ENCODE measurements around the gene MUC6. TPM values are rescaled to one million over a fixed set of nuclear protein-coding genes. Genes with fewer than 3 reads are reported as not detected.

MUC6 gene
- total RNA-seq, 2 experiments from 2014 or later, result not detected

DNA sequence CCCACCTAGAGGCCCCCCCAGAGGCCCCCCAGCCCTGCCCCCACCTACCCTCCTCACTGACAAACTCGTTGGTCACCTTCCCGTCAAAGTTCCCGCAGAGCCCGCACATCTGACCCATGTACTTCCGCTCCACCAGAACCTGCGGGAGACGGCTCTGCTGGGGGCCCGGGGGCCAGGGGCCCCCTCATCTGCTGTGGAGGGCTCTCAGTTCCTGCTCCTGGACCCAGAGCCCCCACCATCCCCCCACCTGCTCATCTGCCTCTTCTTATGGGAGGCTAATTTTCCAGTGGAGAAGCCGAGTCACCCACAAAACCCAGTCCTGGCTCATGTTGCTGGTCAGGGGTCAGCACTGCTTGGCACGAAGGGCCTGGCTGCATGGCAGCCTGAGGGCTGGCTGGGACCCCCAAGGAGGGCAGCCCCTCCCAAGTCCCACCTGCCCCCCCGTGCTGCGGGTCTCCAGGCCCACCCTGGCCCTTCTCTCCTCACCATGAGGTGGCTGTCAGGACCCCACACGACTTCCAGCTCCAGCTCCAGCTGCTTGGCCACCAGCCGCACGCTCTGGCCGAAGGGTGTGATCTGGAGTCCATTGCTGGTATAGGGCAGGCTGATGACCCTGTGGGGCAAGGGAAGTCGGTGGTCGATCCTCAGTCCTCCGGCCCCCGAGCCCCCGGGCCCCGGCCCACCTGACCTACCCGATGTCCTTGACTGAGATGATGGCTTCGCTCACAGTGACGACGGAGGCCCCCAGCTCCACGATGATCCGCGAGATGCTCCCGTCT is 5.2 kb downstream of the MUC6 start:
- Mint-ChIP-seq H3K9me3 (peaks cover 7% of the 10 kb centered on the region), H3K27me3 (no peaks in the 10 kb centered on the region), H3K27ac (no peak overlapping the region), H3K4me1 (no peaks in the 10 kb centered on the region), H3K4me3 (no peak overlapping the region), H3K36me3 (ENCODE audit: low read depth) (no peaks in the 10 kb centered on the region)
- ChIA-PET CTCF (no interaction called here), POLR2A (no interaction called here)
- no peak for DNase-seq

DNA sequence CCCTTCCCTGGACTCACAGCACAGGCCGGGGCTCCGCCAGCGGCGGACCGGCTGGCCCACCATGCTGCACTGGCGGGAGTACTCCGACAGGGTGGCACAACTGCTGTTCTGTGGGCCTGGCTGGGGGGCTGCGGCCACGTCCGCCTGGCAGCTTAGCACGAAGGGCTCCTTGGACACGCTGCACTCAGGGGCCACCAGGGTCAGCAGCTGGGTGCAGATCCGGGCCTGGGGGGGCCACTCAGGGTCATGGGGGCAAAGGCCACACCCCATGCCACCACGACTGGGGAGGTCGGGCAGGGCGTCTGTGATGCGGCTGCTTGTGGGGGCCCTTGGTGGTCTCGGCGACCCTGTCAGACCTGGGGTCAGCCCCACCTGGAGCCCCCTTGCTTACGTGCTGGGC is 6.0 kb downstream of the MUC6 start:
- POLR2A ChIA-PET, result no interaction called here
- H3K27ac Mint-ChIP-seq, result no peak overlapping the region

DNA sequence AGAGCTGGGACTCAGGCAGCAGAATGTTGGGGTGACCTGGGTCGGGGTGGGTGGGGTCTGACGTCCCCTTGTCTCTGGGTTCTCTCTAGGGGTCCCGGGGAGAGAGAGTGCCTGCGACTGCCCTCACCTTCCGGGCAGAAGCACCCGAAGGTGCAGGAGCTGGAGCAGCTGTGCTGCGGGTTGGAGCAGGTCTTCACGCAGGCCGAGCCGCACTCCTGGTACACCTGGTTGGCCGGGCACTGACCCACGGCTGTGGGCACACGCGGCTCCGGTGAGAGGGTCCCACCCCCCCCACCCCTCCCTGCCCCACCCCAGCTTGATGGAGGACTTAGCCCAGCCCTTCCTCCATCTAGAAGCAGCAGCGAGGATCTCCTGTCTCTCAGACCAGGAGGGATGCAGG is 6.4 kb downstream of the MUC6 start:
- Mint-ChIP-seq H3K27ac (no peak overlapping the region), H3K4me3 (no peak overlapping the region), H3K4me1 (no peaks in the 10 kb centered on the region), H3K36me3 (ENCODE audit: low read depth) (no peaks in the 10 kb centered on the region), H3K9me3 (peaks cover 7% of the 10 kb centered on the region), H3K27me3 (no peaks in the 10 kb centered on the region)
- CTCF ChIA-PET, result no interaction called here
- POLR2A ChIA-PET, result no interaction called here
- no peak for DNase-seq

More for the DNA sequence above, 6.0 kb downstream of the MUC6 start:
- peaks cover 7% of the 10 kb centered on the region for H3K9me3 Mint-ChIP-seq
- CTCF ChIA-PET, result no interaction called here
- no peaks in the 10 kb centered on the region for H3K27me3 Mint-ChIP-seq
- no peak for DNase-seq
- H3K4me1 Mint-ChIP-seq, result no peaks in the 10 kb centered on the region
- H3K4me3 Mint-ChIP-seq, result no peak overlapping the region
- H3K36me3 Mint-ChIP-seq (ENCODE audit: low read depth), result no peaks in the 10 kb centered on the region

DNA sequence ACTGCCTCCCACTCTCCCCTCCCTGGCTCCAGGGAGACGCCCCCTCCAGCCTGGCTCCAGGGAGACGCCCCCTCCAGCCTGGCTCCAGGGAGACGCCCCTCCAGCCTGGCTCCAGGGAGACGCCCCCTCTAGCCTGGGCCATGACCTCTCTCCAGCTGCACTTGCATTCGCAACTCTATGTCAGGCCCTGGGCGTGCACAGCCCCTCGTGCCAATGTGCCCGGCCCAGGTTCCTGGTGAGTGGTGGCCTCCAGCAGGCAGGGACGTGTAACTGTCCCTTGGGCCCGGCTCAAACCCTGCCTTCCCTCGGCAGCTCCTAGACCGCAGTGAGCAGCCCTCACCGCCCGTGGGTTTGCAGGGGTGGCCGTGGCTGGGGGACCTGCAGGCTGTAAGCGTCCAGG is 6.9 kb downstream of the MUC6 start:
- Mint-ChIP-seq H3K4me1 (no peaks in the 10 kb centered on the region), H3K27ac (no peak overlapping the region), H3K4me3 (no peak overlapping the region), H3K36me3 (ENCODE audit: low read depth) (no peaks in the 10 kb centered on the region), H3K27me3 (no peaks in the 10 kb centered on the region), H3K9me3 (peaks cover 7% of the 10 kb centered on the region)
- no peak for DNase-seq
- ChIA-PET POLR2A (no interaction called here), CTCF (no interaction called here)

DNA sequence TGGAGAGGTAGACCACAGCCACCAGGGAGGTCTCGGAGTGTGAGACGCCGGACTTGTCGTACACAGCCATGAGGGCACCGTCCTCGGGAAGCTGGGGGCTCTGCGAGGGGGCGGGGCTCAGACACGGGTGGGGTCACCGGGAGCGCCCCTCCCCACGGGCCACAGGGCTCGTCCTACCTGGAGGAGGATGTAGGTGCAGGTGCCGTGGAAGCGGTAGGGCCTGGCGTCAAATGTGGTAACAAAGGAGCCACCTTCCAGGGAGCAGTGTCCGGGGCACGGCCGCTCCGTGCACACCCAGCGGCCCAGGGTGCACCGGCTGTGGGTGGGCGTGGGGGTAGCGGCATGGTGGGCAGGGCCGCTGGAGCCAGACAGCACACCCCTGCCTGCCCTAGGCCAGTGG is 7.5 kb downstream of the MUC6 start:
- CTCF ChIA-PET, result no interaction called here
- no peak overlapping the region for H3K27ac Mint-ChIP-seq
- no peak for DNase-seq
- POLR2A ChIA-PET, result no interaction called here
- H3K4me1 Mint-ChIP-seq, result no peaks in the 10 kb centered on the region
- H3K4me3 Mint-ChIP-seq, result no peak overlapping the region
- H3K9me3 Mint-ChIP-seq, result peaks cover 7% of the 10 kb centered on the region
- no peaks in the 10 kb centered on the region for H3K27me3 Mint-ChIP-seq
- no peaks in the 10 kb centered on the region for H3K36me3 Mint-ChIP-seq (ENCODE audit: low read depth)

DNA sequence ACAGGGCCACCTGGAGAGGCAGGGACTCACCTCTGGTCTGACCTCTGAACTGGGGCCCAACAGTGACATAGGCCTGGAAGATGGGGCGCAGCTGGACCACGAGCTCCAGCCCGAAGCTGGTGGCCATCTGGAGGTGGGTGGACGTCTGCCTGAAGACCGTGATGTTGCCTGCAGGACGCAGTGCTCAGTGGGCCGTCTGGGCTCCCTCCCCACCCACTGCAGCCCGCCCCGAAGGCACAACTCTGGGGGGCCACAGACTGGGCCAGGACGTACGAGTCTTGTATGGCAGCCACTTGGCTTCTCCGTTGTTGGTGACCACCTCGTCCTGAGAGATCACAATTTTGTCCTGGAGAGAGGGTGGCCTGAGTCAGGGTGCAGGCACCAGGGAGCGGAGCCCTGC is 7.9 kb downstream of the MUC6 start:
- ChIA-PET CTCF (no interaction called here), POLR2A (no interaction called here)
- no peaks in the 10 kb centered on the region for H3K27me3 Mint-ChIP-seq
- no peaks in the 10 kb centered on the region for H3K36me3 Mint-ChIP-seq (ENCODE audit: low read depth)
- no peaks in the 10 kb centered on the region for H3K4me1 Mint-ChIP-seq
- peaks cover 7% of the 10 kb centered on the region for H3K9me3 Mint-ChIP-seq
- H3K4me3 Mint-ChIP-seq, result no peak overlapping the region
- H3K27ac Mint-ChIP-seq, result no peak overlapping the region
- no peak for DNase-seq

DNA sequence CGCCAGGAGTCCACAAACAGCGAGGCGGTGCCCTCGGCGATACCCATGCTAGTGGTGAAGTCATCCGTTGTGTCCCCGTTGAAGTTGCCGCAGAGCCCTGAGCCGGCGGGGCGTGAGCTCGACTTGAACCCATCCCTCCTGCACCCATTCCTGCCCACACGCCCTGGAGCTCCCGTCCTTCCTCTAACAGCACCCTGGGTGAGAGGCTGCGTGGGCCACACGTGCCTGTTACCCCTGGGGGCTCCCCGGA is 8.3 kb downstream of the MUC6 start:
- ChIA-PET POLR2A (no interaction called here), CTCF (no interaction called here)
- DNase-seq, result no peak
- H3K27me3 Mint-ChIP-seq, result no peaks in the 10 kb centered on the region
- peaks cover 7% of the 10 kb centered on the region for H3K9me3 Mint-ChIP-seq
- H3K27ac Mint-ChIP-seq, result no peak overlapping the region
- no peak overlapping the region for H3K4me3 Mint-ChIP-seq
- no peaks in the 10 kb centered on the region for H3K36me3 Mint-ChIP-seq (ENCODE audit: low read depth)
- no peaks in the 10 kb centered on the region for H3K4me1 Mint-ChIP-seq

DNA sequence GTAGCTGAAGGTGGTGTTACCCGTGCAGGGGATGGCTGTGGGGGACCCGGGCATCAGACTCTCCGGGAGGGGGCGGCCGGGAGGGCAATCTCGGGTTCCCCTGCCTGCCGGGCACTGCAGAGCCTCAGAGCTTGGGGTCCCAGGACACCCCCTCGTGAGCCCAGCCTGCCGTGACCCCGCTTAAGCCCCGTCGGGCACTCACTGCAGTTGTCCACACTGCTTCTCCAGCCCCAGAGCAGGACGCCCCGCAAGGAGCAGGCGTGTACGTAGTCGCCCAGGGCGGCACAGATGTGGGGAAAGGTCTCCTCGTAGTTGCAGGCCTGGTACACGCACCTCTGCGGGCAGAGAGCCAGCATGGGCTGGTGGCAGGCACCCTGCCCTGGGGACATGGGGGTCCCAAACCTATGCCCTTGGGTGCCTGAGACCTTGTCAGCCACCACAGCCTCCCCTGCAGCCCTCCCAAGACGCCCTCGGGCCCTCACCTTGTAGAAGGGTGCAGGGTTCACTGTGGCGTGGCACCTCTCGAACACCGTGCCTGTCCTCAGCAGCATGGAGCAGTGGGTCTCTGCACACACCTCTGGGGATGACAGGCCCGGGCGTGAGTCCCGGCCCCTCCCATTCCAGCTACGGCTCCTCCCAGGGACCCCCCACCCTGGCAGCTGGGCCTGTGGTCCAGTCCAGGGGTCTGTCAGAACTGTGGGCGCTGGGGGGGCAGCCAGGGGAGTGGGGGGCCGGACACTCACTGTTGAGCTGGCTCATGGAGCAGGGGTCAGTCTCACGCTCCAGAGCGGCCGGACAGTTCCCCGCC is 8.8 kb downstream of the MUC6 start:
- Mint-ChIP-seq H3K4me3 (no peak overlapping the region), H3K4me1 (no peaks in the 10 kb centered on the region), H3K36me3 (ENCODE audit: low read depth) (no peaks in the 10 kb centered on the region), H3K27me3 (no peaks in the 10 kb centered on the region), H3K27ac (no peak overlapping the region), H3K9me3 (peaks cover 7% of the 10 kb centered on the region)
- ChIA-PET CTCF (no interaction called here), POLR2A (no interaction called here)
- DNase-seq, result no peak

DNA sequence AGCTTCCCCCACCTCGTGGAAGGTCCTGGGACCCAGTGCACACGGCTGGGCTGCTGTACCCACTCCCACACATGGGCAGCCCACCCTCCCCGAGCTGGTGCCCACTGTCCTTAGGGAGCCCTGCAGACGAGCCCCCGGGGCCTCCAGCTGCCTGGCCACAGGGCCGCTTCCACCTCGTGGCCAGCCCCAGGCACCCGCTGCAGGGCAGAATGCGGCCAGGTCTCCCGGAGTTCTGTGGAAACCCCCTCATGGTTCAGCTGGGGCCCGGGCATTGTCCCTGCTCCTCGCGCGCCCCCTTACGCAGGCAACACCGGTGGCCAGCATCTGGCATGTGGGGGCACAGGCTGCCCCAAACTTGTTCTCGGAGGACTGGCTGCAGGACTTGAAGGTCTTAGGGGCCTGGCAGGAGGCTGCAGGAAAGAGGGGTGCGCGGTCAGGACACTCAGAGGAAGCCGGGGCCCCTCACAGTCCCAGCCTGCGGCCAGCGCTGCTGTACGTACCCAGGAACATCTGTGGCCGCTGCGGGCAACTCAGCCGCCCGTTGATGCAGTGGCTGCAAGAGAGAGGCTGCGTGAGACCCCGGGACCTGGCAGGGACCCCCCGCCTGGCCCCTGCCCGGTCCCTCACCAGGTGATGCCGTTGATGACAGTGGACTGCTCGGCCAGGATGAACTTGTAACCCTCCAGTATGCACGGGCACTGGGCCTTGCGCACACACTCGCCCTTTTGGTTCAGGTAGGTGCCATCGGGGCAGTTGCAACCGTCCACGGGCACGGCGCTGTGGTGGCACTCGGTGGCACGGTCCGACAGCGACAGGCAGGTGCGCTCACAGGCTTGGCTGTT is 9.7 kb downstream of the MUC6 start:
- Mint-ChIP-seq H3K4me1 (no peaks in the 10 kb centered on the region), H3K27ac (no peak overlapping the region), H3K27me3 (no peaks in the 10 kb centered on the region), H3K4me3 (no peak overlapping the region), H3K36me3 (ENCODE audit: low read depth) (no peaks in the 10 kb centered on the region), H3K9me3 (no peaks in the 10 kb centered on the region)
- DNase-seq, result no peak
- ChIA-PET POLR2A (no interaction called here), CTCF (no interaction called here)

DNA sequence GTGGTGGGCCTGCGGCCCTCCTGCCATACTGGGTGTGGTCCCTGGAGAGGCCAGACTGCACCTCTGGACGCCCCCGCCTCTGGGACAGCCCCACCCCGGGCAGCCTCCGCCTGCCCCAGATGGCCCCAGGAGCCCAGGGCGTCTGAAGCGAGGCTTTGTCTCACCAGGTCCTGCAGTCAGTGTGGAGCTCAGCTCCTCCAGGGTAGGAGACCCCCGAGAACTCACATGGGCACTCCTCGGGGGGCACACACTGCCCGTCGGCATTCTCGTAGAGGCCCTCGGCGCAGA is 10.4 kb downstream of the MUC6 start:
- no peaks in the 10 kb centered on the region for H3K9me3 Mint-ChIP-seq
- no peak overlapping the region for H3K4me3 Mint-ChIP-seq
- no peak for DNase-seq
- ChIA-PET POLR2A (no interaction called here), CTCF (no interaction called here)
- no peaks in the 10 kb centered on the region for H3K27me3 Mint-ChIP-seq
- H3K27ac Mint-ChIP-seq, result no peak overlapping the region
- no peaks in the 10 kb centered on the region for H3K4me1 Mint-ChIP-seq
- H3K36me3 Mint-ChIP-seq (ENCODE audit: low read depth), result no peaks in the 10 kb centered on the region

DNA sequence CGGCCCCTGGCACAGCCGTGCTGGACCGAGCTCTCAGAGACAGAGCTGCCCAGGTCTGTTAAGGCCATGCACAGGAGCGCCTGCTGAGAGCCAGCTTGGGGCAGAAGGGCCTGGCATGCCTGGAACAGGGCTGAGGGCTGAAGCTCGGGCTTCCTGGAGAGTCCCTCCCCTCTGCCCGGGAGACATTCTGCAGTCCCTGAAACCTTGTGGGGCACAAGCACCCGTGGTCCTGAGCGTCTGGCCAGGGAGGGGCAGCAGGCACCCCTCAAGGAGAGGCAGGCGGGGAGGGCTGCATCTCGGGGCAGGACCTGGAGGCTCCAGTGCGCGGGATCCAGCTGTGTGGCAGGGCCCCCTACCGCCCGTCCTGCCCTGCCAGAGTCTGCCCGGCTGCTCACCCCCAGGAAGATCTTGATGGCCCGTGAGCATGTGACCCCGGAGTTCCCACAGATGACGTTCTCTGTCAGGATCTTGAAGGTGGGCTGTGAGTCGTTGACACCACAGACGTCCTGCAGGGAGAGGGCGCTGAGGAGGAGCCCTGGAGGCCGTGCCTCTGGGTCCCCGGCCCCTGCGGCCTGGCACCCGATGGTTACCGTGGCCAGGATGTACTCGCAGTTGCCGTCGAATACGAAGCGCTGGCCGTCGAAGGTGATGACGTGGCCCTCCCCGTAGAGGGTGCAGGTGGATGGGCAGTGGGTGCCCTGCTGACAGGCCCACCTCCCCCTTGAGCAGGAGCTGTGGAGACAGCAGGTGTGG is 10.9 kb downstream of the MUC6 start:
- H3K4me3 Mint-ChIP-seq, result no peak overlapping the region
- no peak for DNase-seq
- no peak overlapping the region for H3K27ac Mint-ChIP-seq
- no peaks in the 10 kb centered on the region for H3K9me3 Mint-ChIP-seq
- ChIA-PET POLR2A (no interaction called here), CTCF (no interaction called here)
- no peaks in the 10 kb centered on the region for H3K36me3 Mint-ChIP-seq (ENCODE audit: low read depth)
- H3K27me3 Mint-ChIP-seq, result no peaks in the 10 kb centered on the region
- no peaks in the 10 kb centered on the region for H3K4me1 Mint-ChIP-seq

DNA sequence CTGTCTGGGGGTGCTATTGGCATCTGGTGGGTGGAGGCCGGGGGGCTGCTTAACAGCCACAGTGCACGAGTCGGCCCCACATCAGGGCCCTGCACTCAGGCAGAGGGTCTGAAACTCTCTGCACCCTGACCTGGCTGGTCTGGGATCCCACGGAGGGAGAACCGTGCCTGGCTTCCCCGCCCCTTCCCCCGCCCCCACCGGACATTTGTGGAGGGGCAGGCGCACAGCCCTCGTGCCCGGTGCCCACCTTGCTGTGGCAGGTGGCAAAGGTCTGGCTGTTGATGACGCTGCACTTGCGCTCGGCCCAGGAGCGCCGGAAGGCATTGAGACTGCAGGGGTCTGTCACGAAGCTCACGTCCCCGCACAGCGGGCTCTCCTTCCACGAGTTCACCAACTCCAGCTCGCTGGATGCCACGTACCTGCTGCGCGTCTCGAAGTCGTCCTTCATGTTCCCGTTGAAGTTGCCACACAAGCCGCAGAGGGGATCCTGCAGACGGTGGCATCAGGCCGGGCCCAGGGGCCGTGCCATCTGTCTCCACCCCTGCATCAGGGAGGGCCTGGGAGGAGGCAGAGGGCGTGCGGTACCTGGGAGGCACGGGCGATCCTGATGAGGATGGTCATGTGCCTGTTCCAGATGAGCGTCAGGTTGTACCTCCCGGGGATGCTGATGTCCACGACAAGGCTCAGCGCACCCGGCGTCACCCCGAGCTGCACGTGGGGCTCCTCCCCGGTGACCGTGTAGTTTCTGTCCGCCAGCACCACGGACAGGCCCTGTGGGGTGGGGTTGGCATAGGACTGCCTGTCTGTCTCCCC is 11.7 kb downstream of the MUC6 start:
- H3K4me1 Mint-ChIP-seq, result no peaks in the 10 kb centered on the region
- H3K27ac Mint-ChIP-seq, result no peak overlapping the region
- H3K36me3 Mint-ChIP-seq (ENCODE audit: low read depth), result no peaks in the 10 kb centered on the region
- H3K9me3 Mint-ChIP-seq, result no peaks in the 10 kb centered on the region
- ChIA-PET CTCF (no interaction called here), POLR2A (no interaction called here)
- H3K27me3 Mint-ChIP-seq, result no peaks in the 10 kb centered on the region
- no peak for DNase-seq
- no peak overlapping the region for H3K4me3 Mint-ChIP-seq
